ENCODE measurements around the gene C12orf60. TPM values are rescaled to one million over a fixed set of nuclear protein-coding genes. Genes with fewer than 3 reads are reported as not detected.

The C12orf60 gene
- total RNA-seq, 1 donor from 2014 or later = 4.9 TPM

GRCh38 chr12:14802721-14803010 lies 804 bp upstream of the C12orf60 start:
- TF ChIP-seq, protein P1, sequence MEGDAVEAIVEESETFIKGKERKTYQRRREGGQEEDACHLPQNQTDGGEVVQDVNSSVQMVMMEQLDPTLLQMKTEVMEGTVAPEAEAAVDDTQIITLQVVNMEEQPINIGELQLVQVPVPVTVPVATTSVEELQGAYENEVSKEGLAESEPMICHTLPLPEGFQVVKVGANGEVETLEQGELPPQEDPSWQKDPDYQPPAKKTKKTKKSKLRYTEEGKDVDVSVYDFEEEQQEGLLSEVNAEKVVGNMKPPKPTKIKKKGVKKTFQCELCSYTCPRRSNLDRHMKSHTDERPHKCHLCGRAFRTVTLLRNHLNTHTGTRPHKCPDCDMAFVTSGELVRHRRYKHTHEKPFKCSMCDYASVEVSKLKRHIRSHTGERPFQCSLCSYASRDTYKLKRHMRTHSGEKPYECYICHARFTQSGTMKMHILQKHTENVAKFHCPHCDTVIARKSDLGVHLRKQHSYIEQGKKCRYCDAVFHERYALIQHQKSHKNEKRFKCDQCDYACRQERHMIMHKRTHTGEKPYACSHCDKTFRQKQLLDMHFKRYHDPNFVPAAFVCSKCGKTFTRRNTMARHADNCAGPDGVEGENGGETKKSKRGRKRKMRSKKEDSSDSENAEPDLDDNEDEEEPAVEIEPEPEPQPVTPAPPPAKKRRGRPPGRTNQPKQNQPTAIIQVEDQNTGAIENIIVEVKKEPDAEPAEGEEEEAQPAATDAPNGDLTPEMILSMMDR (IDR thresholded peaks at IDR 0.05; ENCODE audit: insufficient read depth, low read length, poor library complexity, severe bottlenecking) = no peak
- no peak for DNase-seq (ENCODE audit: low read depth)
- H3K4me3 ChIP-seq (ENCODE audit: low read depth, low read length) = peak overlapping the region; percentile 99
- no peaks in the 10 kb centered on the region for H3K36me3 ChIP-seq (ENCODE audit: control insufficient read depth, insufficient read depth, low read length)
- no peaks in the 10 kb centered on the region for H3K27me3 ChIP-seq (ENCODE audit: control insufficient read depth, insufficient read depth, low read length)

DNA sequence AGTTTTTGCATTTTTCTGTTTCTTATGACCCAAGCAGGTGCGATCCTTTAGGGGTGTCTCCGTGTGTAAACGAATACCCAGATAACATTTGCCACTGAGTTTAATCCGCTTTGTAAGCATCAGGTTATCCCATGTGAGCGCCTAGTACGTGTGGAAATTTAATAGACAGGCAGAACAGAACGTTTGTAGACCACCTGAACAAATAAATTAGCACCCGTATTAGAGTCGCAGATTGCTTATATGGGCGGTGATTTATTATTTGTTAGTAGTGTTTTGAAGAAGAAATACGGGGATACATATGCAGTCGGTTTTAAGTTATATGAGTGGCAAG lies 325 bp downstream of the C12orf60 start:
- H3K36me3 ChIP-seq (ENCODE audit: control insufficient read depth, insufficient read depth, low read length) = no peaks in the 10 kb centered on the region
- TF ChIP-seq, protein P1 (IDR thresholded peaks at IDR 0.05; ENCODE audit: insufficient read depth, low read length, poor library complexity, severe bottlenecking) = no peak
- no peak for DNase-seq (ENCODE audit: low read depth)
- H3K27me3 ChIP-seq (ENCODE audit: control insufficient read depth, insufficient read depth, low read length) = no peaks in the 10 kb centered on the region
- peak overlapping the region; percentile 99 for H3K4me3 ChIP-seq (ENCODE audit: low read depth, low read length)

- TF ChIP-seq, protein P1 (IDR thresholded peaks at IDR 0.05; ENCODE audit: insufficient read depth, low read length, poor library complexity, severe bottlenecking) = no peak
- Histone ChIP-seq H3K36me3 (ENCODE audit: control insufficient read depth, insufficient read depth, low read length) (no peaks in the 10 kb centered on the region), H3K27me3 (ENCODE audit: control insufficient read depth, insufficient read depth, low read length) (no peaks in the 10 kb centered on the region), H3K4me3 (ENCODE audit: low read depth, low read length) (no peak overlapping the region)
- DNase-seq (ENCODE audit: low read depth) = no peak
Observed at GRCh38 chr12:14810167-14810952, 6.9 kb downstream of the C12orf60 start.

- no peaks in the 10 kb centered on the region for H3K27me3 ChIP-seq (ENCODE audit: control insufficient read depth, insufficient read depth, low read length)
- DNase-seq (ENCODE audit: low read depth) = no peak
- TF ChIP-seq, protein P1 (IDR thresholded peaks at IDR 0.05; ENCODE audit: insufficient read depth, low read length, poor library complexity, severe bottlenecking) = peak; percentile 66
- no peaks in the 10 kb centered on the region for H3K36me3 ChIP-seq (ENCODE audit: control insufficient read depth, insufficient read depth, low read length)
- no peak overlapping the region for H3K4me3 ChIP-seq (ENCODE audit: low read depth, low read length)
Observed at GRCh38 chr12:14810953-14811483, 7.5 kb downstream of the C12orf60 start.

DNA sequence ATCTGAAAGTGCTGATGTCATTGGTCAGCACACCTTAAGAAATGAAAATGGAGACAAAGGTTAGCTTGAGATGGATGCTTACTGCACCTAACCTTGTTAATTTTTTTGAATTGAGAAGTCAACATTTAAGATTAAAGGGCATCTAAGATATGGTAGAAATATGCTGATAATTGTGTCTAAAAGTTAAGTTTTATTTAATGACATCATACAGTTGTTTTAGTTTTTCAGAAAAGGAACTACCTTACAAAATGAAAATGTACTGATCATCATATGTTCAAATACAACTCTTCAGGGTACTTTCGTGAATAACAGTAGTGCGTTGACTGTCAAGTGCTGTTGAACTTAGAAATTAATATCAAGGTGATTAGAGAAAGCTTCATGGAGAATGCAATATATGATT lies 8.0 kb downstream of the C12orf60 start:
- no peak for DNase-seq (ENCODE audit: low read depth)
- no peaks in the 10 kb centered on the region for H3K36me3 ChIP-seq (ENCODE audit: control insufficient read depth, insufficient read depth, low read length)
- H3K4me3 ChIP-seq (ENCODE audit: low read depth, low read length) = no peak overlapping the region
- TF ChIP-seq, protein P1 (IDR thresholded peaks at IDR 0.05; ENCODE audit: insufficient read depth, low read length, poor library complexity, severe bottlenecking) = no peak
- H3K27me3 ChIP-seq (ENCODE audit: control insufficient read depth, insufficient read depth, low read length) = no peaks in the 10 kb centered on the region

- DNase-seq (ENCODE audit: low read depth) = no peak
- TF ChIP-seq, protein P1 (IDR thresholded peaks at IDR 0.05; ENCODE audit: insufficient read depth, low read length, poor library complexity, severe bottlenecking) = no peak
- Histone ChIP-seq H3K27me3 (ENCODE audit: control insufficient read depth, insufficient read depth, low read length) (no peaks in the 10 kb centered on the region), H3K36me3 (ENCODE audit: control insufficient read depth, insufficient read depth, low read length) (no peaks in the 10 kb centered on the region), H3K4me3 (ENCODE audit: low read depth, low read length) (no peak within 1 kb of the TSS)
Observed at GRCh38 chr12:14814014-14814413, 10.5 kb downstream of the C12orf60 start, which contains the start of gene SMCO3. TSS of gene SMCO3 (minus strand) at chr12:14814182. CDS start at chr12:14806680, 7,502 bp downstream.

All from kidney epithelial cell (primary cell).